ENCODE data around the gene SELENON. TPM values are rescaled to one million over a fixed set of nuclear protein-coding genes. Genes with fewer than 3 reads are reported as not detected.

The SELENON gene
- total and polyA plus RNA-seq, 2 of the 13 experiments (the other 11 are each of a cell fraction or from before 2014, with no cell fraction given): 3.8 to 8.0 TPM

DNA sequence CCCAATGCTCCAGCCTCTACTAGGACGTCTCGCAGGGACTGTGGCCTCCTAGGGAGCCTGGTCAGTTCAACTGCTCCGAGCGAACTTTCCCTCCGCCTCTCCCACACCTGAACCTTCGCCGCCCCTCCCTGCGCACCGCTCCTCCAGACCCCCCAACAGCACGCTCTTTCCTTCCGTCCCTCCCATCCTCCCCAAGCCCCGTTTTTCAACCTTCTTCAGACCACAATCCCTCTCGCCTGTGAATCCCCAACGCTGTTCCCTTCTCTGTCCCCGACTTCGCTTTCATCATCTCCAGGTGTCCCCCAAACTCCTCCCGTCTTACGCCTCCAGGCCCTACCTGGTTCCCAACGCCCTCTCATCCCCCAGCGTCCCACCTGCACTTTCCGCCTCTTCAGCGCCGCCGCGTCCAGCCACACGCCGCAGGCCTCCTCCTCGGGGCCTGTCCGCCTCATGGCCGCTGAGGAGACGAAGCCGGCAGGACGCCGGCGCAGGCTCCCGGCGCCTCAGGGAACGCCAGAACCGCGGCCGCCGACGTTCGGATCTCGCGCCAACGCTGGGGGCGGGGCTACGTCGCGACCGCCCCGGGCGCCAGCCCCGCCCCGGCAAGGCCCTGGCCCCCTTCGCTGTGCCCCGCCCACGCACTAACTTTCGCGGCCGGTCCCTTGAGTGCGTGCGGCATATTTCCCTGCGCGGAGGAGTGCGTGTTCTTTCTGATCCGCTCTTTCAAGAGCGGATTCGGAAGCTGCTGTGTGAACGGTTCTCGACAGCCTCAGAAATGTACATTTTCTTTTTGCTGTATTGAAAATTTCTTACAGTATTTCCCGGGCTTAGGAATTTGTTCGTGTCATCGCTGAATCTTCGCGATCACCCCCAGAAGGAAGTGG lies 59.2 kb downstream of the SELENON start, which contains the start of gene AUNIP (continued):
- TF ChIP-seq ZNF382 (CRISPR knock-in tag; IDR thresholded peaks at IDR 0.05; ENCODE audit: borderline replicate concordance) (no peak), CREB3 (CRISPR knock-in tag; IDR thresholded peaks at IDR 0.05) (peak; percentile 64; the same call in 1 of the 2 replicates), GABPB1 (CRISPR knock-in tag; IDR thresholded peaks at IDR 0.05) (peak; percentile 76), ZNF576 (CRISPR knock-in tag; IDR thresholded peaks at IDR 0.05) (0 out of 2 replicates have a peak, but pooled peaks have one; percentile 62), ZEB1 (IDR thresholded peaks at IDR 0.05; ENCODE audit: insufficient replicate concordance, low read depth) (no peak), ATF2 (CRISPR knock-in tag; IDR thresholded peaks at IDR 0.05) (peak; percentile 54; the same call in 1 of the 2 replicates), NFIB (CRISPR knock-in tag; IDR thresholded peaks at IDR 0.05; ENCODE audit: borderline replicate concordance) (no peak; the same call in 1 of the 2 replicates), ZNF724P (CRISPR knock-in tag; IDR thresholded peaks at IDR 0.05; ENCODE audit: borderline replicate concordance) (peak; percentile 93), HIVEP1 (CRISPR knock-in tag; IDR thresholded peaks at IDR 0.05) (peak; percentile 68), PRDM4 (CRISPR knock-in tag; IDR thresholded peaks at IDR 0.05; ENCODE audit: borderline replicate concordance) (0 out of 2 replicates have a peak, but pooled peaks have one; percentile 32), TBP (CRISPR knock-in tag; IDR thresholded peaks at IDR 0.05) (0 out of 2 replicates have a peak, but pooled peaks have one; percentile 67), RAD51 (IDR thresholded peaks at IDR 0.05; ENCODE audit: borderline replicate concordance) (no peak), PPARG (CRISPR knock-in tag; conservative IDR thresholded peaks at IDR 0.05) (peak; percentile 21; the same call in 1 of the 2 replicates), ZSCAN21 (CRISPR knock-in tag; IDR thresholded peaks at IDR 0.05; ENCODE audit: borderline replicate concordance) (peak; percentile 74; the same call in 1 of the 2 replicates), ZNF354B (CRISPR knock-in tag; IDR thresholded peaks at IDR 0.05) (peak; percentile 78; the same call in 1 of the 2 replicates)
- TF ChIP-seq, protein P1, sequence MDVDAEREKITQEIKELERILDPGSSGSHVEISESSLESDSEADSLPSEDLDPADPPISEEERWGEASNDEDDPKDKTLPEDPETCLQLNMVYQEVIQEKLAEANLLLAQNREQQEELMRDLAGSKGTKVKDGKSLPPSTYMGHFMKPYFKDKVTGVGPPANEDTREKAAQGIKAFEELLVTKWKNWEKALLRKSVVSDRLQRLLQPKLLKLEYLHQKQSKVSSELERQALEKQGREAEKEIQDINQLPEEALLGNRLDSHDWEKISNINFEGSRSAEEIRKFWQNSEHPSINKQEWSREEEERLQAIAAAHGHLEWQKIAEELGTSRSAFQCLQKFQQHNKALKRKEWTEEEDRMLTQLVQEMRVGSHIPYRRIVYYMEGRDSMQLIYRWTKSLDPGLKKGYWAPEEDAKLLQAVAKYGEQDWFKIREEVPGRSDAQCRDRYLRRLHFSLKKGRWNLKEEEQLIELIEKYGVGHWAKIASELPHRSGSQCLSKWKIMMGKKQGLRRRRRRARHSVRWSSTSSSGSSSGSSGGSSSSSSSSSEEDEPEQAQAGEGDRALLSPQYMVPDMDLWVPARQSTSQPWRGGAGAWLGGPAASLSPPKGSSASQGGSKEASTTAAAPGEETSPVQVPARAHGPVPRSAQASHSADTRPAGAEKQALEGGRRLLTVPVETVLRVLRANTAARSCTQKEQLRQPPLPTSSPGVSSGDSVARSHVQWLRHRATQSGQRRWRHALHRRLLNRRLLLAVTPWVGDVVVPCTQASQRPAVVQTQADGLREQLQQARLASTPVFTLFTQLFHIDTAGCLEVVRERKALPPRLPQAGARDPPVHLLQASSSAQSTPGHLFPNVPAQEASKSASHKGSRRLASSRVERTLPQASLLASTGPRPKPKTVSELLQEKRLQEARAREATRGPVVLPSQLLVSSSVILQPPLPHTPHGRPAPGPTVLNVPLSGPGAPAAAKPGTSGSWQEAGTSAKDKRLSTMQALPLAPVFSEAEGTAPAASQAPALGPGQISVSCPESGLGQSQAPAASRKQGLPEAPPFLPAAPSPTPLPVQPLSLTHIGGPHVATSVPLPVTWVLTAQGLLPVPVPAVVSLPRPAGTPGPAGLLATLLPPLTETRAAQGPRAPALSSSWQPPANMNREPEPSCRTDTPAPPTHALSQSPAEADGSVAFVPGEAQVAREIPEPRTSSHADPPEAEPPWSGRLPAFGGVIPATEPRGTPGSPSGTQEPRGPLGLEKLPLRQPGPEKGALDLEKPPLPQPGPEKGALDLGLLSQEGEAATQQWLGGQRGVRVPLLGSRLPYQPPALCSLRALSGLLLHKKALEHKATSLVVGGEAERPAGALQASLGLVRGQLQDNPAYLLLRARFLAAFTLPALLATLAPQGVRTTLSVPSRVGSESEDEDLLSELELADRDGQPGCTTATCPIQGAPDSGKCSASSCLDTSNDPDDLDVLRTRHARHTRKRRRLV (CRISPR knock-in tag; IDR thresholded peaks at IDR 0.05): peak; percentile 41; the same call in 1 of the 2 replicates
